GM12801 (cell line): Measurements from ENCODE around the gene MRPL23.

ENCODE experiments used
- TF ChIP-seq, protein P1 (sequence below): IDR thresholded peaks from one replicate; pipeline ENCODE4 v1.5.1; 2011; ENCODE audit warnings: control low read depth; ENCODE audit not compliant: insufficient read length; ENCODE audit errors: extremely low read depth

The MRPL23 gene

DNA sequence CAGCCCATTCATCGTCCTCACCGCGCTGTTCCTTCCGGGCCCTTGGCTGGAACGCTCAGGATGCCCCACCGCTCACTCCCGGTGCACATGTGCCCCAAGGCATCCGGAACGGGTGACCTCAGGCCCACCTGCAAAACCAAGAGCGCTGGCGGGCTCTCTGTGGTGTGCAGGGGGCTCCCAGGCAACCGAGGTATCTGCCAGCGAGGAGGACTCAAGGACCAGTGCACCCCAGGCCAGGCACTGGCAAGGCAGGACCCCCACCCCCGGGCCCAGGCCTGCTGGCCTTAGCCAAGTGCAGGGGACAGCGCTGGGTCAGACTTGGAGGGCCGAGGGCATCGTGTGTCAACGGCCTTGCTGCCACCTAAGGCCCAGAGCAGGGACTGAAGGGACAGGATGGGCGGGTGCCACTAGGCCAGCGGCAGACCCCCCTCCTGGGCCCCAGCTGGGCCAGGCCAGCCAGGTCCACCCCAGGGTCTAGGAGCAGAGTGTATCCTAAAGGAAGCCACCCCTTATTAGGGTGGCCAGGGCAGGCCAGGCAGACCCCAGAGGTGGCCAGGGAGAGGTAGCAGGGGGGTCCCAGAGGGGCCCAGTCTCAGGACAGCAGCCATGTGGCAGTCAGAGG, 19.2 kb upstream of the MRPL23 start:
- TF ChIP-seq, protein P1, sequence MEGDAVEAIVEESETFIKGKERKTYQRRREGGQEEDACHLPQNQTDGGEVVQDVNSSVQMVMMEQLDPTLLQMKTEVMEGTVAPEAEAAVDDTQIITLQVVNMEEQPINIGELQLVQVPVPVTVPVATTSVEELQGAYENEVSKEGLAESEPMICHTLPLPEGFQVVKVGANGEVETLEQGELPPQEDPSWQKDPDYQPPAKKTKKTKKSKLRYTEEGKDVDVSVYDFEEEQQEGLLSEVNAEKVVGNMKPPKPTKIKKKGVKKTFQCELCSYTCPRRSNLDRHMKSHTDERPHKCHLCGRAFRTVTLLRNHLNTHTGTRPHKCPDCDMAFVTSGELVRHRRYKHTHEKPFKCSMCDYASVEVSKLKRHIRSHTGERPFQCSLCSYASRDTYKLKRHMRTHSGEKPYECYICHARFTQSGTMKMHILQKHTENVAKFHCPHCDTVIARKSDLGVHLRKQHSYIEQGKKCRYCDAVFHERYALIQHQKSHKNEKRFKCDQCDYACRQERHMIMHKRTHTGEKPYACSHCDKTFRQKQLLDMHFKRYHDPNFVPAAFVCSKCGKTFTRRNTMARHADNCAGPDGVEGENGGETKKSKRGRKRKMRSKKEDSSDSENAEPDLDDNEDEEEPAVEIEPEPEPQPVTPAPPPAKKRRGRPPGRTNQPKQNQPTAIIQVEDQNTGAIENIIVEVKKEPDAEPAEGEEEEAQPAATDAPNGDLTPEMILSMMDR = no peak

DNA sequence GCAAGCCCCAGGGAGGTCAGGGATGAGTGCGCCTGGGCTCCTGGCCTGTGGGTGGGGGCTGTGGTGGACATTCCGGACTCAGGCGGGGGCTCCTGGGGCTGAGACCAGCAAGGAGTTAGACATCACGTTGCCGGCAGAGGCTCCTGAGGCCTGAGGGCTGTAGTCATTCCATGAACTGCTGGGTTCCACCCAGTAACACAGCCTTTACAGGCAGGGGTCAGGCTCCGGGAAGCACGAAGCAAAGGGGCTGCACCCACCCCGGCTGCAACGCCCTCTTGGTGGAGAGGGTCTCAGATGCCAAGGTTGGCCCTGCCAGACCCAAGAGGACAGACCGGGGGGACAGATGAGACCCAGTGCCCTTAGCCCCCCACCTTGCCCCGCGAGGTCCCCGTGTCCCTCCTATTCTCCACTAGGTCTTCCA, 18.7 kb upstream of the MRPL23 start:
- TF ChIP-seq, protein P1 = no peak

DNA sequence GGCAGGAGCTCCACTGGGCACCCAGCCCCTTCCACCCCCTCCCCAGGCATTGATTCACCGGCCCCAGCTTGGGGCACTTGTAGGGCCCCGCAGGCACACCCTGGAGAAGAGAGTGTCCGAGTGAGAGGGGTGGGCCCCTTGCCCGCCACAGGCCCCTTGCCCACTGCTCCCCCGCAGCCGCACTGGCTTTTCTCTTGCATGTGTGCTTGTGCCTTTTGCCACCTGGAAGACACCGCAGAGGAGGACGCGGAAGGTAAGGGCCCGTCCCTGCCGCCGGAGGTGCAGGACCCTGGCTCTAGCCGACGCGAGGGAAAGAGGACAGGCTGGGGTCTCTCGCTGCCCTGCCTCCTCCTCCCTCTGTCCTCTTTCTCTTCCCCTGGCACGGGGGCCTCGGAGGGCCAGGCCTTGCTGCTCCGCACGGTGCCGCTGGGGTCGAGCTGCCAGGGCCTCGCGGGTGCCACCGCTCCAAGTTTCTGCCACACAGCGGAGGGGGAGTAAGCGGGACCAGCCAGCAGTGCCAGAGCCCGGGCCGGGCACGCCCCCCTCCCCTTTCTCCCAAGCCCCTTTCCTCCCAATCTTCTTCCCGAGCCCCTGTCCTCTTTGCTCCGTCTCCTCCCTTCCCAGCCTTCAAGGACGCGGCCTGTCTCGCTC, 18.1 kb upstream of the MRPL23 start:
- TF ChIP-seq, protein P1 = no peak

DNA sequence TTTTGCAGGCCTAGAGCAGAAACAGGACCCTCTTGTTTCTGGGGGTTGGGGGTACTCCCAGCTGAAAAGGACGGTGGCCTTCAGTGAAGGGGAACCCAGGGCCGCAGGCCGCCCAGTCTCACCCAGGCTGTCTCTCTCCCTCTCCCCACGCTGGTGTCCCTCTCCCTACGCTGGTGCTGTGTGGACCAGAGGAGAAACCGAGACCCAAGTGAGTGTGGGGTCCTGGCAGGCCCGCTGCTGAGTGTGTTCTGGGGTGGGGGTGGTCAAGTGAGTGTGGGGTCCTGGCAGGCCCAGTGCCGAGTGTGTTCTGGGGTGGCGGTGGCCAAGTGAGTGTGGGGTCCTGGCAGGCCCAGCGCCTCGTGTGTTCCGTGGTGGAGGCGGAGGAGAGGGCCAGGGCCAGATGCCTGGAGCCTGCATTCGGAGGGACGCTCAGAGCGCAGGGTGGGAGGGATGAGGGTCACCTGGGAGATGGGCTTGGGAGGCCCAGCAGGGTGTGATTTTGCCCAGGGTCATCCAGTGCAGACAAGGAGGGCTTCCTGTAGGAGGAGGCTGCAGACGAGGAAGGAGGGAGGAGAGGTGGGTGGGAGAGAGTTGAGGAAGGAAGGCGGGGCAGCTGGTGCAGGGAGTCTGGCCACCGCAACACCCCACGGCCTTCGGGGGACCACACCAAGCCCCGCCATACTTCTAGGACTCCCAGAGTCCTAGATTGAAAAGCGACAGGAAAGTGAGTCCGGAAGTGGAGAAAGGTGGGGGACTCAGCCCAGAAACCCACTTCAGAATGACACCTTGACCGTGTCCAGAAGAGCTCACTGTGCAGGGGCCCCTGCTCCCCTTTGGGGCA, 17.3 kb upstream of the MRPL23 start:
- TF ChIP-seq, protein P1 = no peak

GRCh38 chr11:1930462-1930830, 16.7 kb upstream of the MRPL23 start:
- TF ChIP-seq, protein P1 = no peak

DNA sequence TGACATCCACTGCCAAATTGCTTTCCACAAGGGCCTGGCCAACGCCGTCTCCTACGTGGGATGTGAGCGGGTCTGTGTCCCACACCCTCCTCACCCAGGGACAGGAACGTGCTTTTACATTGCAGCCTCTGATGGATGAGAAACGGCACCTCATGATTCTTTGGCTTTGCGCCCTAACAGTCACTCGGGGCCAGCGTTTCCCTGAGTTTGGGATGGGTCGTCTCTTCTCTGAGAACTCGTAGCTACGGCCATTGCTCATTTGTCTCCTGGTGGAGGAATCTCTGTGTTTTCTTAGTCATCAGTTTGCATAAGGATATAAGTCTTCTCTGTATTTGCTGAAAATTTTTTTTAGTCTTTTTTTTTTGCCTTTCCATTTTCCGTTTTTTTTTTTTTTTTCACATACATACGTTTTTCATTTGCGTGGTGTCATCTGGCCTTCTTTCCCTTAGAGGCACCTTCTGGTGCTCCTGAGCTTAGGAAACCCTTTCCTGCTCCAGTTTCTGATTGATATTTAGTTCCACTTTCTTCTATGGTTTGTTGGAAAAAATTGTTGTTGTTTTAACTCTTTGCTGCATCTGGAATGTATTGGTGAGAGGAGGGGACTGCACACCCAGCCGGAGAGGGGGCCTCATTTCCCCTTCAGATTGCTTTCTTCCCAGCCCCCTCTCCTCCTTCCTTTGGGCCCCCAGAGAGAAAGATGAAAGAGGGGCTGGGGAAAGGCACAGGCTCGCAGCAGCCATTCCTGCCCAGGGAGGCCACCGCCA, 15.6 kb upstream of the MRPL23 start:
- TF ChIP-seq, protein P1 = no peak

GRCh38 chr11:1932105-1932480, 15.0 kb upstream of the MRPL23 start:
- TF ChIP-seq, protein P1 = no peak
